PC-9 (cell line): ENCODE measurements around the gene FMC1. TPM values are rescaled to one million over a fixed set of nuclear protein-coding genes. Genes with fewer than 3 reads are reported as not detected.
A peak's percentile ranks its signal among the peaks of the same experiment; 100 is the strongest.

Source experiments
- BruUV-seq: library from RNA; stranded (reverse); fragments of 400-500 nt; replicated peaks from 2 replicates; lab custom pipeline; 2021; lab: Mats Ljungman, UMichigan
- CTCF ChIA-PET: fragments of 300-600 bp; sonication (Branson Sonifier 250); formaldehyde crosslinking; loops from one replicate; lab custom pipeline; 2022; ENCODE audit warnings: antibody characterized with exemption; lab: Charles Lee
- POLR2A ChIA-PET: fragments of 300-600 bp; sonication (Branson Sonifier 250); formaldehyde crosslinking; loops from one replicate; lab custom pipeline; 2022; ENCODE audit warnings: antibody characterized with exemption; ENCODE audit not compliant: unreplicated experiment; lab: Charles Lee
- DNase-seq, 2 experiments: peaks; one replicate each; pipeline versions ENCODE4 v3.0.0 to v3.0.0-alpha.2; 2015 to 2022; ENCODE audit warnings: mixed read lengths in 1 of 2
- H2AFZ ChIP-seq: fragments of 200-600 bp; sonication (generic); 2 replicates; pipeline ENCODE4 v1.8.1; 2017; ENCODE audit warnings: antibody characterized with exemption
- H3F3A ChIP-seq: fragments of 200-600 bp; sonication (generic); 2 replicates; pipeline ENCODE4 v1.8.1; 2017; ENCODE audit warnings: antibody characterized with exemption, mild to moderate bottlenecking, low read depth; ENCODE audit not compliant: insufficient read depth
- H3K27ac ChIP-seq: fragments of 200-600 bp; sonication (generic); 2 replicates; pipeline ENCODE4 v1.6.1; 2016; ENCODE audit warnings: mixed run types
- H3K27me3 ChIP-seq: fragments of 200-600 bp; sonication (generic); 2 replicates; pipeline ENCODE4 v1.6.1; 2016; ENCODE audit warnings: low read depth, mixed run types; ENCODE audit not compliant: insufficient read depth
- H3K36me3 ChIP-seq: fragments of 200-600 bp; sonication (generic); 2 replicates; pipeline ENCODE4 v1.6.1; 2016; ENCODE audit warnings: low read depth, mixed run types
- H3K4me1 ChIP-seq: fragments of 200-600 bp; sonication (generic); replicated peaks from 2 replicates; pipeline ENCODE4 v1.6.1; 2016; ENCODE audit warnings: mixed run types; ENCODE audit not compliant: insufficient read depth
- H3K4me2 ChIP-seq: fragments of 200-600 bp; sonication (generic); 2 replicates; pipeline ENCODE4 v1.6.1; 2017; ENCODE audit warnings: mixed run types
- H3K4me3 ChIP-seq: fragments of 200-600 bp; sonication (generic); 2 replicates; pipeline ENCODE4 v1.6.1; 2016; ENCODE audit warnings: mixed run types
- H3K79me2 ChIP-seq: fragments of 200-600 bp; sonication (generic); 2 replicates; pipeline ENCODE4 v1.6.1; 2017; ENCODE audit warnings: low read depth, mixed run types
- H3K9me2 ChIP-seq: fragments of 200-600 bp; sonication (generic); 2 replicates; pipeline ENCODE4 v1.8.1; 2017; ENCODE audit warnings: mild to moderate bottlenecking; ENCODE audit not compliant: insufficient read depth
- H3K9me3 ChIP-seq: fragments of 200-600 bp; sonication (generic); 2 replicates; pipeline ENCODE4 v1.8.1; 2016; ENCODE audit warnings: low read depth; ENCODE audit not compliant: insufficient read depth
- H4K20me1 ChIP-seq: fragments of 200-600 bp; sonication (generic); 2 replicates; pipeline ENCODE4 v1.8.1; 2017; ENCODE audit not compliant: insufficient read depth
- EZH2 ChIP-seq: fragments of 200-600 bp; sonication (generic); IDR thresholded peaks from 2 replicates; pipeline ENCODE4 v1.8.0; 2017; ENCODE audit warnings: antibody characterized with exemption, low read depth
- intact Hi-C: fragments of 100-400 bp; cut with micrococcal nuclease; formaldehyde crosslinking; loops from one replicate; pipeline ENCODE4 v1.10.0; 2022; ENCODE audit not compliant: unreplicated experiment
- total RNA-seq: library from RNA; stranded (reverse); gene quantifications from 2 replicates; pipeline ENCODE4 v1.2.3, GENCODE V29; 2021
- TF ChIP-seq, protein P1 (sequence below): fragments of 200-600 bp; sonication (generic); conservative IDR thresholded peaks from 2 replicates; pipeline ENCODE4 v1.6.1; 2017; ENCODE audit warnings: mixed run types, antibody characterized with exemption, mild to moderate bottlenecking, moderate library complexity

The FMC1 gene
- total RNA-seq, 1 experiment from 2014 or later = 12.5 TPM

DNA sequence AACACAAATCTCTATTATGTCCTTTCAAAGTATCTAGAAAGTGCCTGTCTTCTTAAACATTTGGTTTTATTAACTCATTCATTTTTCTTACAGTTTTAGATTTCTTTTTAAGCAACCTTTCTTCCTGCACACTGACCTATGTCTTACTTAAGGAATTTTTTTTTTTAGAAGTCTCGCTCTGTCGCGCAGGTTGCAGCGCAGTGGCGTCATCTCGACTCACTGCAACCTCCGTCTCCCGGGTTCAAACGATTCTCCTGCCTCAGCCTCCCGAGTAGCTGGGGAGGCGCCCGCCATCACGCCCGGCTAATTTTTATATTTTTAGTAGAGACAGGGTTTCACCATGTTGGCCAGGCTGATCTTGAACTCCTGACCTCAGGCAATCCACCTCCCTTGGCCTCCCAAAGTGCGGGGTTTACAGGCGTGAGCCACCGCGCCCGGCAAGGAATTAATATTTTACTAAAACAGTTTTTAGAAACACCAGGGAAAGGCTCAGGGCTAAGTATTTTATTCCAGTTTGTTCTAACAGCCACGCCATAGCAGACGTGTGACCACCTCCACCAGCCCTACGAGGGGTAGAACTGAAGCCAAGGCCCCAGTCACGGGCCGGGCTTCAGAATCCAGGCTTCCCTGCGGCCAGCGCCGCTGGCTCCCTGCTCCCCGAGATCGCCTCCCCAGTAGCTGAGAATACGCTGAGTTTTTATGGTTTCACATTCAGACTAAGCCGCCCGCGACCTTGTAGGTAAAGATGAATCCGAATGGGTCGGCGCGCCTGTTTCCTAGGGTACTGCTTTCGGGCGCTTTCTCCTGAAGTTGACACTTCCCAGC, 17.6 kb downstream of the FMC1 start:
- Histone ChIP-seq H3K9me2 (no peaks in the 10 kb centered on the region), H3K9me3 (no peaks in the 10 kb centered on the region), H4K20me1 (peaks cover 33% of the 10 kb centered on the region), H3K79me2 (peaks cover 61% of the 10 kb centered on the region), H3K4me2 (peak overlapping the region; percentile 79), H3K36me3 (peaks cover 3% of the 10 kb centered on the region; the same call in 1 of the 2 replicates), H3K4me1 (peaks cover 27% of the 10 kb centered on the region), H3K4me3 (peak overlapping the region; percentile 89), H3K27ac (peak overlapping the region; percentile 97), H3K27me3 (no peaks in the 10 kb centered on the region), H3F3A (peaks cover 37% of the 10 kb centered on the region), H2AFZ (peak overlapping the region; percentile 86)
- intact Hi-C loops = loop anchor here (1.0 kb wide), 1 partner anchor 17 kb away; the partner anchor contains the start of gene FMC1
- TF ChIP-seq, protein P1, sequence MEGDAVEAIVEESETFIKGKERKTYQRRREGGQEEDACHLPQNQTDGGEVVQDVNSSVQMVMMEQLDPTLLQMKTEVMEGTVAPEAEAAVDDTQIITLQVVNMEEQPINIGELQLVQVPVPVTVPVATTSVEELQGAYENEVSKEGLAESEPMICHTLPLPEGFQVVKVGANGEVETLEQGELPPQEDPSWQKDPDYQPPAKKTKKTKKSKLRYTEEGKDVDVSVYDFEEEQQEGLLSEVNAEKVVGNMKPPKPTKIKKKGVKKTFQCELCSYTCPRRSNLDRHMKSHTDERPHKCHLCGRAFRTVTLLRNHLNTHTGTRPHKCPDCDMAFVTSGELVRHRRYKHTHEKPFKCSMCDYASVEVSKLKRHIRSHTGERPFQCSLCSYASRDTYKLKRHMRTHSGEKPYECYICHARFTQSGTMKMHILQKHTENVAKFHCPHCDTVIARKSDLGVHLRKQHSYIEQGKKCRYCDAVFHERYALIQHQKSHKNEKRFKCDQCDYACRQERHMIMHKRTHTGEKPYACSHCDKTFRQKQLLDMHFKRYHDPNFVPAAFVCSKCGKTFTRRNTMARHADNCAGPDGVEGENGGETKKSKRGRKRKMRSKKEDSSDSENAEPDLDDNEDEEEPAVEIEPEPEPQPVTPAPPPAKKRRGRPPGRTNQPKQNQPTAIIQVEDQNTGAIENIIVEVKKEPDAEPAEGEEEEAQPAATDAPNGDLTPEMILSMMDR = peak; percentile 28; the same call in 1 of the 2 replicates
- no peak for TF ChIP-seq EZH2
- ChIA-PET CTCF (no interaction called here), POLR2A (interaction anchor here (0.6 kb wide), 1 partner anchor 256 kb away, joined by 4 read pairs; no protein-coding TSS in a partner anchor)
- DNase-seq = peak; percentile 48 to 70
- BruUV-seq = TSS peak; percentile 94

DNA sequence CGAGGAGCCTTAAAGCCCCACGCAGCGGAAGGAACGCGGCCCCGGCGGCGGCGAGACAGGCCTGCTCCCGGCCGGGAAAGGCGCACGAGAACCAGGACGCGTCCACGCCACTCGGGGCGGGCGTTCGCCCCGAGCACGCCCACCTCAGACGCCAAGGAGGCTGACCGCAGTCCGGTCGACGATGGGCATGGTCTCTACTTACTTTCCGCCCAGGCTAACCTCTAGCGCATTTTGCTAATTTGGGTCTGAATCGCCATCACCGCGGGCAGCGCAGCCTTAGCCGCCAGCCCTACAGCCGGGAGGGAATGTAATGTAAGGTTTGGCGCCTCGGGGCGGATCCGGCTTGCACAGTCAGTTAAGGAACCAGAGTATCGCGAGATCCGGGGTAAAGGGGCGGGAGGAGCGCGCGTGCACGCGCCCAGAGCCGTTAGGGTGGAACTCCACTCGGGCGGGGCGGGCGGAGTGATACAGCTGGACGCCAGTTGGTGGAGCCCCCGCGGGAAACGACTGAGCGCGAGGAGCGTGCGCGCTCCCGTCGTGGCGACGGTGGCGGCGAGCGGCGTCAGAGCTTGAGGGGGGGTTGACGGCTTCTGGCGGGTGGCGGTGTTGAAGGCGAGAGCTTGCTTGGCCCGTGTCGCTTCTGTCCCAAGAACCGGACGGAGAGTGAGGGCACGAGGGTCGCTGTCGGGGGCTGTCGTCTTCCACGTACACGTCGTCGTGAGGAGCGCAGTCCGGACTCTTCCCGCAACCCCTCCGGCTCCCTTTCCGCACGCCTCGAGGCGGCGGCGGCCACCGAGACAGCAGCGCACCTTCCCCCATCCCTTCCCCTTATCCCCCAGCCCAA, 18.5 kb downstream of the FMC1 start, which contains the start of gene LUC7L2:
LUC7L2 (plus strand) TSS at position 529 of the 844 bp plus-strand sequence. CDS start 368 bp downstream, outside the sequence.
- Histone ChIP-seq H2AFZ (peak within 1 kb of the TSS; percentile 86), H4K20me1 (peaks cover 42% of the 10 kb centered on the region), H3K79me2 (peaks cover 69% of the 10 kb centered on the region), H3F3A (peaks cover 45% of the 10 kb centered on the region), H3K4me3 (peak within 1 kb of the TSS; percentile 89), H3K4me1 (peaks cover 27% of the 10 kb centered on the region), H3K9me3 (no peaks in the 10 kb centered on the region), H3K27ac (peak within 1 kb of the TSS; percentile 97), H3K27me3 (no peaks in the 10 kb centered on the region), H3K36me3 (peaks cover 9% of the 10 kb centered on the region), H3K4me2 (peak within 1 kb of the TSS; percentile 85), H3K9me2 (no peaks in the 10 kb centered on the region)
- ChIA-PET POLR2A (interaction anchor here (0.6 to 0.9 kb wide), 6 partner anchors 19 to 1248 kb away, joined by 3 to 12 read pairs (median 4); no protein-coding TSS in a partner anchor), CTCF (interaction anchor here (0.7 kb wide), 2 partner anchors 78 to 121 kb away, joined by 6 to 7 read pairs; no protein-coding TSS in a partner anchor)
- no TSS peak for BruUV-seq
- intact Hi-C loops = loop anchor here (1.0 kb wide), 2 partner anchors 18 to 250 kb away; partner anchors contain the start of genes FMC1 and ZC3HAV1
- DNase-seq = peak; percentile 97 to 100
- TF ChIP-seq, protein P1 = peak; percentile 4; the same call in 1 of the 2 replicates
- TF ChIP-seq EZH2 = no peak
